ENCODE measurements around the gene PHC2.

Gene PHC2

GRCh38 chr1:33368431-33368830, 62.5 kb downstream of the PHC2 start:
- TF ChIP-seq, protein P1, sequence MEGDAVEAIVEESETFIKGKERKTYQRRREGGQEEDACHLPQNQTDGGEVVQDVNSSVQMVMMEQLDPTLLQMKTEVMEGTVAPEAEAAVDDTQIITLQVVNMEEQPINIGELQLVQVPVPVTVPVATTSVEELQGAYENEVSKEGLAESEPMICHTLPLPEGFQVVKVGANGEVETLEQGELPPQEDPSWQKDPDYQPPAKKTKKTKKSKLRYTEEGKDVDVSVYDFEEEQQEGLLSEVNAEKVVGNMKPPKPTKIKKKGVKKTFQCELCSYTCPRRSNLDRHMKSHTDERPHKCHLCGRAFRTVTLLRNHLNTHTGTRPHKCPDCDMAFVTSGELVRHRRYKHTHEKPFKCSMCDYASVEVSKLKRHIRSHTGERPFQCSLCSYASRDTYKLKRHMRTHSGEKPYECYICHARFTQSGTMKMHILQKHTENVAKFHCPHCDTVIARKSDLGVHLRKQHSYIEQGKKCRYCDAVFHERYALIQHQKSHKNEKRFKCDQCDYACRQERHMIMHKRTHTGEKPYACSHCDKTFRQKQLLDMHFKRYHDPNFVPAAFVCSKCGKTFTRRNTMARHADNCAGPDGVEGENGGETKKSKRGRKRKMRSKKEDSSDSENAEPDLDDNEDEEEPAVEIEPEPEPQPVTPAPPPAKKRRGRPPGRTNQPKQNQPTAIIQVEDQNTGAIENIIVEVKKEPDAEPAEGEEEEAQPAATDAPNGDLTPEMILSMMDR (IDR thresholded peaks at IDR 0.05; ENCODE audit: control extremely low read depth, extremely low read depth, low read depth, missing control alignments), result no peak
- CTCF ChIA-PET, result interaction anchor here (0.7 to 6.5 kb wide), 5 partner anchors 33 to 245 kb away, joined by 3 to 51 read pairs (median 4); no protein-coding TSS in a partner anchor
- POLR2A ChIA-PET, result no interaction called here
- DNase-seq (ENCODE audit: extremely low spot score), result no peak

- TF ChIP-seq, protein P1 (IDR thresholded peaks at IDR 0.05; ENCODE audit: control extremely low read depth, extremely low read depth, low read depth, missing control alignments), result peak; percentile 94
- DNase-seq (ENCODE audit: extremely low spot score), result peak; percentile 91
- CTCF ChIA-PET, result interaction anchor here (0.7 to 6.5 kb wide), 7 partner anchors 13 to 245 kb away, joined by 3 to 51 read pairs (median 4); no protein-coding TSS in a partner anchor
- POLR2A ChIA-PET, result no interaction called here
Measured at GRCh38 chr1:33367485-33368405, 63.1 kb downstream of the PHC2 start.

- TF ChIP-seq, protein P1 (IDR thresholded peaks at IDR 0.05; ENCODE audit: control extremely low read depth, extremely low read depth, low read depth, missing control alignments), result no peak
- DNase-seq (ENCODE audit: extremely low spot score), result no peak
- ChIA-PET CTCF (interaction anchor here (1.1 to 3.7 kb wide), 5 partner anchors 12 to 240 kb away, joined by 3 to 28 read pairs (median 4); no protein-coding TSS in a partner anchor), POLR2A (no interaction called here)
Measured at GRCh38 chr1:33366762-33367484, 64.0 kb downstream of the PHC2 start.

- no peak for DNase-seq (ENCODE audit: extremely low spot score)
- POLR2A ChIA-PET, result no interaction called here
- TF ChIP-seq, protein P1 (IDR thresholded peaks at IDR 0.05; ENCODE audit: control extremely low read depth, extremely low read depth, low read depth, missing control alignments), result no peak
- CTCF ChIA-PET, result interaction anchor here (1.1 to 3.7 kb wide), 3 partner anchors 69 to 239 kb away, joined by 3 to 28 read pairs (median 3); no protein-coding TSS in a partner anchor
Measured at GRCh38 chr1:33365560-33365997, 65.3 kb downstream of the PHC2 start.

DNA sequence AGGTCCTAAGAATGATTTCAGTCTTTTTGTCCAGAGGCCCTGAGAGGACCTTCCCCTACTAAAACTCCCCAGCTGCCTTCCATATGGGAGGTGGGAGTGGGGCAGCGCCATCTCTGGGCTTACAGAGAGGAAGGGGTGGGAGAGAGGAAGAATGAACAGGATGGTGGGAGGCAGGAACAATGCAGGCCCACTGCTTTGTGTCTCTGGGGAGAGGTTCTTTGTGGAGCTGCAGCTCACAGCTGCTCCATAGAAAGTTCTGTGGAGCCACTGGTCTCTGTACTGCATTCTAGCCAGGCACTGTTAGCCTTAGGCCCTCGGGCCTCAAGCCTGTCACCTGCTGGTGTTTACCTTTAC, 66.4 kb downstream of the PHC2 start:
- TF ChIP-seq, protein P1 (IDR thresholded peaks at IDR 0.05; ENCODE audit: control extremely low read depth, extremely low read depth, low read depth, missing control alignments), result no peak
- DNase-seq (ENCODE audit: extremely low spot score), result no peak
- POLR2A ChIA-PET, result no interaction called here
- CTCF ChIA-PET, result interaction anchor here (1.0 to 3.7 kb wide), 5 partner anchors 9 to 237 kb away, joined by 3 to 28 read pairs (median 3); no protein-coding TSS in a partner anchor

GRCh38 chr1:33363470-33363861, 67.4 kb downstream of the PHC2 start:
- CTCF ChIA-PET, result interaction anchor here (1.0 to 3.7 kb wide), 5 partner anchors 9 to 108 kb away, joined by 3 to 28 read pairs (median 6); no protein-coding TSS in a partner anchor
- TF ChIP-seq, protein P1 (IDR thresholded peaks at IDR 0.05; ENCODE audit: control extremely low read depth, extremely low read depth, low read depth, missing control alignments), result no peak
- DNase-seq (ENCODE audit: extremely low spot score), result no peak
- POLR2A ChIA-PET, result no interaction called here
